Colonic mucosa (tissue), 4 donors: ENCODE results near the gene GPRC5D. TPM values are rescaled to one million over a fixed set of nuclear protein-coding genes. Genes with fewer than 3 reads are reported as not detected.

Experiments
- DNase-seq: peaks from one replicate; pipeline ENCODE4 v3.0.0-alpha.2; 2020
- H3K27ac ChIP-seq: fragments of 200-600 bp; one replicate; pipeline ENCODE4 v1.8.0; 2021
- H3K27me3 ChIP-seq: fragments of 200-600 bp; one replicate; pipeline ENCODE4 v1.8.0; 2021
- H3K36me3 ChIP-seq: fragments of 200-600 bp; one replicate; pipeline ENCODE4 v1.8.0; 2021
- H3K4me1 ChIP-seq: fragments of 200-600 bp; one replicate; pipeline ENCODE4 v1.8.0; 2021; ENCODE audit warnings: mild to moderate bottlenecking
- H3K4me3 ChIP-seq: fragments of 200-600 bp; one replicate; pipeline ENCODE4 v1.8.0; 2021
- H3K9ac ChIP-seq, 2 donors: one replicate each; pipeline ENCODE4 v1.7.0; 2013; ENCODE audit warnings: control low read depth in 2 of 2, low read depth in 2 of 2, low read length in 2 of 2
- H3K9me3 ChIP-seq: fragments of 200-600 bp; one replicate; pipeline ENCODE4 v1.8.0; 2021
- CTCF ChIP-seq: fragments of 200-600 bp; IDR thresholded peaks from one replicate; pipeline ENCODE4 v1.8.0; 2022; ENCODE audit warnings: antibody characterized with exemption, mild to moderate bottlenecking
- intact Hi-C: fragments of 100-400 bp; cut with DNase I; formaldehyde crosslinking; loops from one replicate; pipeline ENCODE4 v1.14.1; 2022
- total RNA-seq, 2 donors: library from RNA; stranded (reverse); fragmentation: NEBNext Ultra II Directional in 1 of 2; extraction: Animal tissue kit (Norgen Biotek cat#: 25700) in 1 of 2; gene quantifications; one replicate each; pipeline ENCODE4 v1.2.1, GENCODE V29; 2021
- donor health status: healthy.
- donor health status: DM: no; HTN: no; CAD: no.
- donor health status: DM: no; HTN: no; CAD: no.

GPRC5D gene
- total RNA-seq, 2 donors from 2014 or later, result 0.27 TPM; not detected in 1

DNA sequence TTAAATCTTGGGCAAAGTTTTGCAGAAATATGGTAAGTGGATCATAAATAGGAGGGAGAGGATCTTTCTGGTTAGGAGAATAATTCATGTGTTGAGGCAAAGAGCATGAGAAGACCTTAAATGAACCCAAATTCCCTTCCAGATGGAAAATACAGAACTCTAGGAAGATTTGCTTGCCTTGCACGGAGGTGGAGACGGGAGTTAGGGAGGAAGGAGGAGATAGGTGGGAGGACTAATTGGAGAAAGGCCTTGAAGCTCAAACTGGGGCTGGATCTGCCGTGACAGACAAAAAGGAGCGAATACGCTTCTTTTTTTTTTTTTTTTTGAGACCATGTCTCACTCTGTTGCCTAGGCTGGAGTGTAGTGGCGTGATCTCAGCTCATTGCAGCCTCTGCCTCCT is 54.7 kb downstream of the GPRC5D start:
- no peak for TF ChIP-seq CTCF
- Histone ChIP-seq H3K36me3 (no peaks in the 10 kb centered on the region), H3K27me3 (no peaks in the 10 kb centered on the region), H3K4me1 (peaks cover 4% of the 10 kb centered on the region), H3K4me3 (no peak overlapping the region), H3K27ac (no peak overlapping the region), H3K9ac (no peak overlapping the region), H3K9me3 (no peaks in the 10 kb centered on the region)
- intact Hi-C loops, result no loop called here
- DNase-seq, result no peak

DNA sequence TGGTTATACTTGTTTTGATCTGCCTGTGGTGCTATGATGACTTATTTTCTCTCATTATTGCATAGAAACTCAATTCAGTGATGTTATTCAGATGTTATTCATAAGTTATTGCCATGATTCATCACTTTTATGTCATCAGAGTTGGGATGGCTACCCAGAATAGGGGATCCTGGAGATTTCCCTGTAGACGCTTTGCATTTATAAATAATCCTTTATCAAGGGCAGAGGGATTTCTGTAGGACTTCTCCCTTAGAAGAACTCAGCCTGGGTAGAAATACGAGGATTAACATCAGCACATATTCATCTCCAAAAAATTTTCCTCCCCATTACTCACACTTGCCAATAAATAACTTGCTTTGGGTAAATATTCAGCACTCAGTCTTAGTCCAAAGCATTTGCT is 55.7 kb downstream of the GPRC5D start:
- Histone ChIP-seq H3K27me3 (no peaks in the 10 kb centered on the region), H3K9ac (no peak overlapping the region), H3K4me3 (no peak overlapping the region), H3K36me3 (no peaks in the 10 kb centered on the region), H3K27ac (no peak overlapping the region), H3K9me3 (no peaks in the 10 kb centered on the region), H3K4me1 (peaks cover 2% of the 10 kb centered on the region)
- no peak for DNase-seq
- no peak for TF ChIP-seq CTCF
- intact Hi-C loops, result no loop called here

GRCh38 chr12:12893438-12893837 is 58.5 kb downstream of the GPRC5D start:
- H3K9me3 ChIP-seq, result no peaks in the 10 kb centered on the region
- H3K36me3 ChIP-seq, result no peaks in the 10 kb centered on the region
- no peaks in the 10 kb centered on the region for H3K4me1 ChIP-seq
- H3K4me3 ChIP-seq, result peak overlapping the region; percentile 43
- H3K27ac ChIP-seq, result no peak overlapping the region
- intact Hi-C loops, result no loop called here
- DNase-seq, result no peak
- no peak for TF ChIP-seq CTCF
- H3K9ac ChIP-seq, result peak overlapping the region; percentile 75 to 96
- H3K27me3 ChIP-seq, result no peaks in the 10 kb centered on the region

GRCh38 chr12:12892681-12893141 is 59.3 kb downstream of the GPRC5D start:
- Histone ChIP-seq H3K36me3 (no peaks in the 10 kb centered on the region), H3K27me3 (no peaks in the 10 kb centered on the region), H3K4me1 (no peaks in the 10 kb centered on the region), H3K9ac (peak overlapping the region; percentile 75 to 96), H3K9me3 (no peaks in the 10 kb centered on the region), H3K4me3 (peak overlapping the region; percentile 43), H3K27ac (peak overlapping the region; percentile 87)
- DNase-seq, result no peak
- no peak for TF ChIP-seq CTCF
- intact Hi-C loops, result no loop called here

- Histone ChIP-seq H3K4me1 (no peaks in the 10 kb centered on the region), H3K4me3 (peak overlapping the region; percentile 43), H3K36me3 (no peaks in the 10 kb centered on the region), H3K9ac (peak overlapping the region; percentile 75 to 96), H3K27ac (peak overlapping the region; percentile 87), H3K9me3 (no peaks in the 10 kb centered on the region), H3K27me3 (no peaks in the 10 kb centered on the region)
- no peak for TF ChIP-seq CTCF
- no peak for DNase-seq
- intact Hi-C loops, result no loop called here
Observed at GRCh38 chr12:12891881-12892355, 60.1 kb downstream of the GPRC5D start.
